ENCODE data around the gene GMPPA.

- TF ChIP-seq CTCF (conservative IDR thresholded peaks at IDR 0.05 in 1 of 2, IDR thresholded peaks at IDR 0.05 in 1 of 2; ENCODE audit: low read depth in 1 of 2, low read length in 2 of 2) (no peak), EZH2 (IDR thresholded peaks at IDR 0.05; ENCODE audit: low read length, missing control alignments) (no peak)
Measured at GRCh38 chr2:219516888-219517287, 18.2 kb downstream of the GMPPA start.

All from fibroblast of lung (primary cell).